CD4-positive, alpha-beta T cell treated with Interleukin-15 for 1 hour (primary cell): Measurements from ENCODE around the gene PTCD1.

ENCODE experiments used
- DNase-seq: peaks from one replicate; pipeline ENCODE4 v3.0.0-alpha.2; 2020

The PTCD1 gene, protein sequence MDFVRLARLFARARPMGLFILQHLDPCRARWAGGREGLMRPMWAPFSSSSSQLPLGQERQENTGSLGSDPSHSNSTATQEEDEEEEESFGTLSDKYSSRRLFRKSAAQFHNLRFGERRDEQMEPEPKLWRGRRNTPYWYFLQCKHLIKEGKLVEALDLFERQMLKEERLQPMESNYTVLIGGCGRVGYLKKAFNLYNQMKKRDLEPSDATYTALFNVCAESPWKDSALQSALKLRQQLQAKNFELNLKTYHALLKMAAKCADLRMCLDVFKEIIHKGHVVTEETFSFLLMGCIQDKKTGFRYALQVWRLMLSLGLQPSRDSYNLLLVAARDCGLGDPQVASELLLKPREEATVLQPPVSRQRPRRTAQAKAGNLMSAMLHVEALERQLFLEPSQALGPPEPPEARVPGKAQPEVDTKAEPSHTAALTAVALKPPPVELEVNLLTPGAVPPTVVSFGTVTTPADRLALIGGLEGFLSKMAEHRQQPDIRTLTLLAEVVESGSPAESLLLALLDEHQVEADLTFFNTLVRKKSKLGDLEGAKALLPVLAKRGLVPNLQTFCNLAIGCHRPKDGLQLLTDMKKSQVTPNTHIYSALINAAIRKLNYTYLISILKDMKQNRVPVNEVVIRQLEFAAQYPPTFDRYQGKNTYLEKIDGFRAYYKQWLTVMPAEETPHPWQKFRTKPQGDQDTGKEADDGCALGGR

DNA sequence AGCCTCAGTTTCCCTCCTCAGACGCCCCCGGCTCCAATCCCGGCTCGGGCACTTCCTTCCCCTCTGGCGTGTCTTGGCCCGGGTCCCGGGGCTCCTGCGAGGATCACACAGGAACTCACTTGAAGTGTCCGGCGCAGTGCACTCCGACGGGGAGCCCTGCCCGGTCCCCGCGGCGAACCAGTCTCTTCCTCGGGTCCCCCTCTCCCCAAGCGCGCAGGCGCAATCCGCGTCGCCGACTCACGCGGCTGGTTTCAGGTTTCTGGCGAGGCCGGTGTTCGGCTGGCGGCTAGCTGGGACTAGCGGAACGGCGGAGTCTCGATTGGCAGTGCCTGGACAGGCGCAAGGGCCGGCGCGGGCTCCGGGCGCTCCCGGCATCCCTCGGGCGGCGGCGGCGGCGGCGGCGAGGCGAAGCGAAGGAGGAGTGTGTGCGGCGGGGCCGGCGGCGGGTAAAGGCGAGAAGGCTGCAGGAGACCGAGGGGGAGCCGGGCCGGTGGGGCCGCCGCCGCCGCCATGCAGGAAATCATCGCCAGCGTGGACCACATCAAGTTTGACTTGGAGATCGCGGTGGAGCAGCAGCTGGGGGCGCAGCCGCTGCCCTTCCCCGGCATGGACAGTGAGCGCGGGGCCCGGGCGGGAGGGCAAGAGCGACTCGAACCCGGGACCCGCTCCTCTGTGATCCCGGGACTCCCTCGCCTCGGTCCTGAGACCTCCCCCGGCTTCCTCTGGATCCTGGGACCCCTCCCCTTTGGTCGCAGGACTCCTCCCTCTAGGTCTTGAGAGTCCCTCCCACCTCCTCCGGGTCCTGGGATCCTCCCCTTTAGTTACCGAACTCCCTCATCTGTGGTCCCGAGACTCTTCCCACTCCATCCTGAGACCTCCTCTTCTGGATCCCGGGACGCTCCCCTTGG lies at the start of gene PTCD1, which contains the start of gene CPSF4:
Gene PTCD1, minus strand, starts transcription at position 226 of the 908 bp plus-strand sequence. CDS start 3,556 bp downstream, outside the sequence.
Gene CPSF4, plus strand, starts transcription at position 371 of the 908 bp plus-strand sequence. Its CDS starts 140 bp downstream, at position 511.
- peak; percentile 93 for DNase-seq

DNA sequence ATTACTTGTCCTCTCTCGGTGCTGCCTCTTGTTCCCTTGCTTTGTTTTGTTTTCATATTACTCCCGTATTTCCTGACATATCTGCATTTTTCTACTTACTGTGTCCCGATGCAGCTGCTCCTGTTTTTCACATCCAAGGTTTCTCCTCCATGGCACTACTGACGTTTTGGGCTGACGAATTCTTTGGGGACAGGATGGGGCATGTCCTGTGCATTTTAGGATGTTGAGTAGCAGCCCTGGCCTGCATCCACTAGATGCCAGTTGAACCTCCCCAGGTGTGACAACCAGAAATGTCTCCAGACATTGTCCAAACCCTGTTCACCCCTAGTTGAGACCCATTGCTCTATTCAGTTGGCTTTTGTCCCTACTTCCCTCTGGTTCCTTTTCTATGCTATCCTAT lies 46.5 kb upstream of the PTCD1 start:
- DNase-seq, result no peak

DNA sequence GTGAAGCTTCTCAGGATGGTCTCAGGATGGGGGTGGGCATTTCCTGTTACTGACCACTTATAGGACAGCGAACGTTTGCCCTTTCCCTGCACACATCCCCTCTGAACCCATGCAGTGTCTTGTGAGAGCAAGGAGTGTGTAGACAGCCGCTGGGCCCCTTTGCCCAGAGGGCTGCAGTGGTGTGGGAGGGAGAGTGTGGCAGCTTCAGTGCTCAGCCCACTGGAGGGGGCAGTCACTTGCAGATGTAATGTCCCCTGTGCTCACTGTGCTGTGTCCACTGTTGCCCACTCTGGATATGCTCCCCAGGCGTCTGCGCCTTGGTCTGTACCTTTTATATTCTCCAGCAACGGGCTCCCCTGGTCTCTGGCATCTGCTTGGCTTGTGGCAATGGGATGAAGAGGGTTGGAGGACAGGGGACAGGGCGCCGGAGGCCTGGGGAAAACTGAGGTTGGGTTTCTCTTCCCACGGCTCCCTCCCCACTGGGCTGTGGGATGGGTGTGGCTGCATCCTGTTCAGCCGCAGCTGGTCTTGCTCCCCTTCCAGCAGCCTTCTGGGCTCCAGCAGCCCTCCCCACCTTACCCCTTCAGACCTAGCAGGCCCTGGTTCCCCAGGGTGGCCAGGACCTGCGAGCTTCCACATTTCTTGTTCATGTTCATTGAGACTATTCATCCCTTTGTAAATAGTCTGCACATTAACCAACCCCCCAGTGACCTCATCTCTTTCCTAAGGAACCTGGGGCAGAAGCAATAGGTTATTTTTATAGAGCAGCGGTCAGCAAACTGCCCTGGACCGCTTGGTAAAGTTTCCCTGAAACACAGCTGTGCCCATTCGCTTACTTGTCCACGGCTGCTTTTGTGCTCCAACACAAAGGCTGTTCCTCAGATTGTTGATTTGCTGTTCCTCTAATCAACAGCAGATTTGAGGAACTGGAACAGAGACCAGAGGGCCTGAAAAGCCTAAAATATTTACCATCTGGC lies 40.2 kb upstream of the PTCD1 start:
- no peak for DNase-seq

DNA sequence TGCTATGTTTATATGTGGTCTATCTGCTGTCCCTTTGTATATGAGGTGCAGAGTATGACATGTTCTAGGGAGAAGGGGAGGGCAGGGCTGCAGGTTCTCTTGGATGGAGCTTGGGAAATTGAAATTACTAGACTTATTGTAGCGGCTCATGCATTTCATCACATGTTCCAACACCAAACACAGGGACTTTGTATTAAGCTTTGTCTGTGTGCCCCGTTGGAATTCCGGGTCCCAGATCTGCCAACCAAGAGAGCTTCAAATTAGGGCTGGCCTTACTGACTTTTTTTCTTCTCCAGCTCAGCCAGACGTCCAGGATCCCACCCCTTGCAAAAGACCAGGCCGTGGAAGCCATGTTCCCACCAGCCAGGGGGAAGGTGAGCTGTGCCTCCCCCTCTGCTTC lies 37.5 kb upstream of the PTCD1 start:
- DNase-seq, result no peak

DNA sequence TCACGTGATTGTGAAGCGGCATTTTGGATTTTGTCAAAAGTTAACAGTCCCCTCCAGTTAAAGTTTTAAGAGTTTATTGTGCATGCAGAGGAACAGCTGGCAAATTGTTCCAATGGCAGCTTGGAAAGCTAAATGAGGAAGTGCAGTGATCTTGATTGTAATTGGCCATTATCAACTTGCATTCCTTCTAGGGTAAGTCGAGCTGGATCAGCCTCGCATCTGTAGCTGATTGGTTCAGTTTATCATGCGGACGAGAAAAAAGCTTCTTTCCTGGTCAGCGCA lies 34.7 kb upstream of the PTCD1 start:
- no peak for DNase-seq

DNA sequence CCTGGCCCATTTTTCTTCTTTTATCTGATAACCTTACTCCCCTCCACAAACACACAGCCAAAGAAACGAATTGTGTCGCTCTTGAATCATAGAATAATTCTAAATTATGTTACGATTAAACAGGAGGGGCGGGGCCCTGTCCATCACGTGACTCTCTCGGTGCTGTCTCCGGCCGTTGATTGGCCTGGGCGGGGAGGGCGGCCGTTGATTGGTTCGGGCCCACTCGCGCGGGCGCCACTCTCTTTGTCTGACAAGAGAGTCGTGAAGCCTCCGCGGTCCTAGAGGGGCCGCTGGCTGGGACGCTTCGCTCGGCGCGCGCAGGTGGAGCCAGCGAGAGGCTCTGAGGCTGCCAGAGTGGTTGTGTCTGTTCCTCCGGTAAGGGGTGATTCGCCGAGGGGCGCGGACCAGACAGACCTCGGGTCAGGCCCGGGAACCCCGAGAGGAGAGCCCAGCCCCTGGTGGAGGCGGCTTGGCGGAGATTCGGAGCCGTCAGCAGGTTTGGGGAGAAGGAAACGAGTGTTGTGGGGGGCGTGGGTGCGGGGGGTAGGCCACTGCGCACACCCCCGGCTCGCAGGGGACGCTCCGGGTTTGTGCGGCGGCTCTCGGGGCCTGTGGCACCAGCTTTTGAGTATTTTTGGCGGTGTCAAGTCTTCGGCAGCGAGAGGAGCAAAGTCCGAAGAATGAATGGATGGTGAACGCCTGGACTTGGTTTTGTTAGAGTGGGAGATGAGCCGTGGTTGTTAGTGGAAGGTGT lies 34.1 kb upstream of the PTCD1 start, which contains the start of gene ZNF789:
Gene ZNF789, plus strand, starts transcription at position 330 of the 754 bp plus-strand sequence. CDS start 3,567 bp downstream, outside the sequence.
- peak; percentile 97 for DNase-seq

DNA sequence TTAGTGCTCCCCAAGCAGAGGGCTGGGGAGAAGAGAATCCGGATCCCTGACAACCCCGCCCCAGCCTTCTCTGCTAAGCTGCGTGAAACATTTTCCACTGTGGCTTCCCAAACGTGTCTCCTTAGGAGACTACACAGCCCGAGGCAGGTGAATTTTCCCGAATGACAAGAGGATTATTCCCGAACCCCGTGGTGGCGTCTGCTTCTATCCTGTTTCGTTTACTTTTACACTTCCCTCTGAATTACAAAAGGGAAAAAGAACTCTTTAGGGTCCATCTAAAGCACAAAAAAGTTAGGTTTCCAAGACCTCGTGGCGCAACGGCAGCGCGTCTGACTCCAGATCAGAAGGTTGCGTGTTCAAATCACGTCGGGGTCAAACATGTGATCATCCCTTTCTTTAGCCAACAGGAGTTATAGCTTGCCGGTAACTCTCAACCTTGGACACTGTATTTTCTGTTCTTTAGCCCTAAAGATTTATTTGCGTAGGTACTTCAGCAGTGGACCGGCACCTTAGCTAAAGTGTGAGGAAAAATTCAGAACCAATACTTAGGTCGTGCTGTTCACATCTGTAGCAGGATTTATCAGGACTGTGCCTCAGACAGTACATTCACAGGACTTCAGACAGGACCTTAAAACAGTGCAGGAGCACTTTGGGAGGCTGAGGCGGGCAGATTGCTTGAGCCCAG lies 30.9 kb upstream of the PTCD1 start:
- no peak for DNase-seq

DNA sequence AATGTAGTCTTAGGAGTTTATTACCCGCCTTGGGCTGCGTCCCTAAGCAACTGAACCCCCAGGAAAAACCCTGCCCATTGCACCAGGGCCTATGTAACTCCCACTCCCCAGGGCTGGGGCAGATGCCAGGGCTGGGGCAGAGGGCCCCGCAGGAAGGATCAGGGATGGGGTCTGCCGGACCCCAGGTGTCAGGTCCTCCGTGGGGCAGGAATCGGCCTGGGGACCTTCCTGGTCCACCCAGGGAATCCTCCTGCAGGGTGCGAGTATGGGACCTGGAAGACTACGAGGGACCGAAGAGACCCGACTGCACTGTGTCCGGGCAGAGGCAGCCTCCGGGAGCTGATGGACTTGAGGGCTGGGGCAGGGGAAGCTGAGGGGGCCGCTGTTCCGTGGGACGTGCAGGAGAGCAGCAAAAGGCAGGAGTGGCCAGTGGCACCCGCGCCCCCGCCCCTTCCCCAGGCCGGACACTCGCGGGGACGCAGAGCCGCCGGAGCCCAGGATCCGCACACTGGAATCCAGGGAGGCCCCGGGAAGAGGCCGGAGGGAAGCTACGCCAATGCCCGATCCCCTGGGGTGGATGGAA lies 29.8 kb upstream of the PTCD1 start:
- no peak for DNase-seq

DNA sequence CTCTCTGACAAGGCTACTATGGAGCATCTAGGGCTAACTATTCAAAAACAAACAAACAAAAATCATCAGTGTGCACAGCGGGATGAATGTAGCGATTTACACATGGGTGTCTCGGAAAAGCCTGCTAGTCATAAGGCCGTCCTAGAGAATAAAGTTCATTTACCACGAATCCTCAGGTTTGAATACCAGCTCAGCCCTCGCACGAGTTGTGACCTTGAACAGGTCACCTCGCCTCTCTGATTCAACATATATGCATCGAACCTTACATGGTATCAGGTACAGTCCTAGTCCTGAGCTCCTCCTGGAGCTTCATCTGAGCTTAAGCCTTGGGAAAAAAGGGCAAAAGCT lies 26.8 kb upstream of the PTCD1 start:
- DNase-seq, result no peak

DNA sequence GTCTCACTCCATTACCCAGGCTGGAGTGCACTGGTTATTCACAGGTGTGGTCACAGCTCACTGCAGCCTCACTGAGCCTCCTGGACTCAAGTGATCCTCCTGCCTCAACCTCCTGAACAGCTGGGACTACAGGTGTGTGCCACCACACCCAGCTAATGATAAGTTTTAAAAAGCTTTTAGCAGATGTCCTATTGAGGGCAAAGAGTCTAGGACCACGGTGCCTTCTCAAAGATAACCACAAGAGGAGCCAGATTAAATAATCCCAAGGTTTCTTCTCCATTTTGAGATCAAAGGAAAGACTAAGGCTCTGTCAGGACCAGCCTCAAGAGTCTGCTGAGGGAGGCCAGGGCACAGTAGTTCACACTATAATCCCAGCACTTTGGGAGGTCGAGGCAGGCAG lies 22.6 kb upstream of the PTCD1 start:
- no peak for DNase-seq

DNA sequence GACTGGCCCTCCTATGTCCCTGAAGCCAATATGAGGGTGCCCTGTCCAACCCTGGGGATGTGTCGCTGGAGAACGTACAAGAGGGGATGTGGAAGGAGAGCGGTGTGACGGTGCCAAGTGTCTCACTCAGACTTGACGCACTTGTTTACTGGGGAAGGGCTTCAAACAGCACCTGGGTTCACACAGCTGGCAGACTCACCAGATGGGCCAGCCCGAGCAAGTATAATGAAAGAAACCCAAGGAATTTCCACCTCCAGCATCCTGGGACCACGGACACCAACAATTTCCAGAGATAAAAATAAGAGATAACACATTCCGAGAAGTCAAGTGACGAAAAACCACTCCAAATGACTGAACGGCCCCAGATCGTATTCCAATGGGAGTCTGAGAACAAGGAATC lies 22.1 kb upstream of the PTCD1 start:
- no peak for DNase-seq

DNA sequence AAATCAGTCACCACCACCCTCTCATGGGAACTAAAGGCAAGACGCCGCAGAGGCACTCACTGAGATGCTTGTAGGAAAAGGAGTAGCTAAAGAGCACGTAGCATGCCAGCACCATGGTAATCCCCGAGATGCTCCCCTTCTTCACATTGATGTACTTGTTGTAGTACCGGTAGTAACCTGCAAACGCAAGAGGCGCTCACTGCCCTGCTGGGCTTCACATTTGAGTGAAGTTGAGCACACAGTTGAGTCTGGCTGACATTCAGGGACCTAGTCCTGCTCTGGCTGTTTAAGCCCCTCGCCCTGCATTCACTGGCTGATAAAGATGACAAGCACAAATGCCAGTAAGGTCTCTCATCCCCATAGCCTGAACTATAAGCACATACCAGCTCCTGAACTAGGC lies 20.5 kb upstream of the PTCD1 start:
- no peak for DNase-seq

DNA sequence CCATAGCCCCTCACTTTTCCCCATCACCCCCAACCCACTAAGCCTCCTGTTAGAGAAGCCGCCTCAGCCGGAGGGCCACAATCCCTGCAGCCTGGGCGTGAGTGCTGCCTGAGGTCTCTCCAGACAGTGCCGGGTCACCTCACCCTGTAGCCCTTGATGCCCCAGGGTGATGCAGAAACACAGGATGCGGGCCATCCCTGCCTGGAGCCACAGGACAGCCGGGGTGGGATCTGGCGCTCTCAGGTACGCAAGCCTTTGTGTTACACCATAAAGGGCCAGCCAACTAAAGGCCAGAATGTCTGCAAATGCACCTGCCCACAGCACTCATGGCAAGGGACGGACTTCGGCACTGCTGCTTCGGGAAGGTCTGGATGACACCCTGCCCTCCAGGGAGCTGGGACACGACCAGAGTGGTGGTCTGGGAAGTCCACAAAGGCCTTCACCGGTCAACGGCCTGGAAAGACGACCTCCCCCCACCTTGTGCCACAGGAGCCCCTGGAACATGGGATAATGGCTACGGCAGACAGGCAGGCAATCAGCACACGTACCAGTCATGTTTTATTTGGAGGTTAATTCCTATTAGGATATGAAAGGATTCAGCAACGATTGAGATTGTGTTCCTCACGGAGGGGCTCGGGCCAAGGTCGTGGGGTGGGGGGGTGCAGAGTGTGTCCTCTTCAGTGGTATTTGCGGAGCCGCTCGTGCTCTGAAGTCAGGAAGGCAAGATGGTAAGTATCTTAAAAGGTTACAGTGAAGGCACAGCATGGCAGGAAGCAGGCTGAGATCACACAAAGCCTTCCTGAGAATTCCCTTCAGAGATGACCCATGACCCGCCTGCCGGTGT lies 19.3 kb upstream of the PTCD1 start:
- DNase-seq, result no peak

DNA sequence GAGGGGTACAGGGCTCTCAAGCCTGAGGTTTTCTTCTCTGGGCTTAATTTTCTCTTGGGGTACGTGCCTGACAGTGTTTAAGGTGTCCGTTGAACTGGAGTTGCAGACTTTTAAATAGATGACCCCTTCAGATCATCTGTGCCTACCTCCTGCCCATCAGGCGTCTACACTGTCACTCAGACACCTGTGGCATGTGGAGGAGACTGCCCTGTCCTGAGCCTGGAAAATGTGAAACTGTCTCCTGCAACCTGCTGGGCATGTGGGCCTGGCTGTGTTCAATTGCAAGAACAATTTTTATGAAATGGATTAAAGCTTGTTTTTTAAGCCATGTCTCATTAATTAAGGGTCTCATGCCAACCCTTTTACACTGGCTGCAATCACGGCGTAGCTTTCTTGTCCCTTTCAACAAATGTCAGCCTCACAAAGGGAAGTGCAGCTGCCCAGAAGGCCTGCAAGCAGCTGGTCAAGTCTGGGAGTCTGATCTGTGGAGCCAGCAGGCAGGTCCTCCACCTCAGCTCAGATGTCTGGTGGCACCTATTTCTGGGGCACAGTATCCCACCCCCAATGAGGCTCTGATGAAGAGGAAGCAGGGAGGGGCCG lies 18.6 kb upstream of the PTCD1 start:
- DNase-seq, result no peak

DNA sequence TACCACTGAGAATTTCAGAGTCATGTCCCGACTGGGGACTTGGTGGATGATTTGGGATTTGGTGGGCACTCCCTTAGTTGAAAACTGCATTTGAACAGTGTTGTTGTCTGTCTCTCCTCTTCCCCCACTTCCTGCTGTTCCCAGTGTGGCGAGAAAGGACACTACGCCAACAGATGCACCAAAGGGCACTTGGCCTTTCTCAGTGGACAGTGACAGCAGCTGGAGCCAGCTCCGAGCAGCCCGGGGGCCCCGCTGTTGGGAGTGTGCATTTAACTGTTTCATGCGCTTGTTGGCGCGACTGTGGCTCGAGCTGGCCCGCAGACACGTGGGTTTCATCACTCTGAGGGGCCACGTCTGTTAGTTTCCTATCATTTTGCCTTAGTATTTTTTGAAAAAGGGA lies 17.7 kb upstream of the PTCD1 start:
- DNase-seq, result no peak

DNA sequence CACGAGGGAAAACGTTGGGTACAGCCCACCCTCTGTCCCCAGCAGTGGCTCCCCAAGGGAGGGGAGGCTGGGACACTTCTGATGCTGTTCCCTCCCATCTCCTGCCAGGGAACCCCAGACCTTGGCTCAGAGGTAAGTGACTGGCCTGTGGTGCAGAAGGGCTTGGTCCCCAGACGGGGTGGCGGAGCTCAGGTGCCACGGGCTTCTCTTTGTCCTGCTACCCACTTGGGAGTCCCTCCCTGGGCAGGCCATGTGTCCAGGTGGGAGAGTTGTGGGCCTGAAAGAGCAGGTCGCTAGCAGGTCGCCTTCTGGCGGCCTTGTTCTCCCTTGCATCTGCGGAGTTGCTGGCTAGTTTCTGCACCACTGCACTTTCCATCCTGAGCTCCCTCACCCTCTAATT lies 17.3 kb upstream of the PTCD1 start:
- DNase-seq, result no peak

DNA sequence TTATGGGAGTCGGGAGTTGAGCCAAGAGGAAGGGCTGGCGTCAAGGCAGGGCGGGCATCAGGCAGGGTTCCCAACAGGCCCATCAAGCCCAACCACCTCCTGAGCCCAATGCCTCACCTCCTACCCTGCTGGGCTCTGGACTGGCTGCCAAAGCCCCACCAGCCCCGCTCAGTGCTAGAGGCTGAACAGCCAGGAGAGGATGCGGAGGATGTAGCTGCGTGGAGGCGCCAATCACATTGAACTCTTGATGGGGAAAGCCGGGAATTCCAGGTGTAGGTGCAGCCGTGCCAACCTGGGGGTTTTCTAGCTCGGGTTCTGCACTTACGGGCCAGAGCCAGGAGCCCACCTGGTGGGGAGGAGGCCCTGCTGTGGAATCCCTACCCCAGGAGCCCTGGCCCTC lies 14.5 kb upstream of the PTCD1 start:
- no peak for DNase-seq

DNA sequence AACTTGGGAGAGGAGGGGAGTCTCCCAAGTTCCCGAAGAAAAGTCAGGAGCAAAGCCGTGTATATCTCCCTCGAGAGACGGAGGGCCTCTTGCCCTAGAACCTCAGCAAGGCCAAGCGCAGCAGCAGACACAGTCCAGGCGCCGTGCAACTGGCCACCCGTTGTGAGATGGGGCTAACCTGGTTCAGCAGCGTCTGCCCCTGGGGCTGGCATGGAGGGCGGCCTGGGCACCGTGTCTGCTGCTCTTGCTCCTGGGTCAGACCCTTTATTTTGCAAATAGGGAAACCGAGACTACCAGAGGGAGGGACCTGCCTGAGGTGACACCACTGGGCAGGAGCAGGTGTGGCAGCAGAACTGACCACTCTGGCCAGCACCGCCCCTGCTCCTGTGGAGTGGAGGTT lies 13.9 kb upstream of the PTCD1 start:
- no peak for DNase-seq

DNA sequence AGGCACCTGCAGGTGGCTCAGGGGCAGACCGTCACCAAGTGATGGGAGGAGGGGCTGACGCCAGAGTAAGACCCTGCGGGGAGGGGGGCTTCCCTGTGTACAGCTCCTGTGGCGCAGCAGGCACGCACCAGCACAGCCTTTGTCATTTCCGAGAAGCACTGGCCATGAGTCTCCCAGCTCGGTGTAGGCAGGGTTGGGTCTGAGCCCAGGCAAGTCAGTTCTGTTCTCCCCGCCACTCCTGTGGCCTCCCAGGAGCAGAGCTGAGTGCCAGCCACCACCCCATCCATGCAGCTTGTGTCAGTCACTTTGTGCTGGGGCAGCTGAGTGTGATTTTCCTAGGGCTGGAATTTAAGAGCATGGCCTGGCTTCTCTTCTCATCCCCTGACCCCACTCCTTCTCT lies 13.3 kb upstream of the PTCD1 start:
- no peak for DNase-seq
